ENCODE measurements around the gene CDH13.

Gene CDH13

GRCh38 chr16:82652826-82653225 lies 26.1 kb downstream of the CDH13 start:
- no peak for DNase-seq (ENCODE audit: low spot score)

GRCh38 chr16:82653550-82654511 lies 27.1 kb downstream of the CDH13 start:
- peak; percentile 95 for DNase-seq (ENCODE audit: low spot score)

GRCh38 chr16:82655072-82655714 lies 28.4 kb downstream of the CDH13 start:
- peak; percentile 90 for DNase-seq (ENCODE audit: low spot score)

GRCh38 chr16:82655720-82656490 lies 29.1 kb downstream of the CDH13 start:
- no peak for DNase-seq (ENCODE audit: low spot score)

- peak; percentile 14 for DNase-seq (ENCODE audit: low spot score)
These were observed 30.5 kb downstream of the CDH13 start for GRCh38 chr16:82657239-82657638.

GRCh38 chr16:82657786-82658185 lies 31.0 kb downstream of the CDH13 start:
- no peak for DNase-seq (ENCODE audit: low spot score)

- no peak for DNase-seq (ENCODE audit: low spot score)
These were observed 32.0 kb downstream of the CDH13 start for GRCh38 chr16:82658796-82659195.

GRCh38 chr16:82660075-82660645 lies 33.4 kb downstream of the CDH13 start:
- DNase-seq (ENCODE audit: low spot score) = peak; percentile 9

- DNase-seq (ENCODE audit: low spot score) = no peak
These were observed 34.2 kb downstream of the CDH13 start for GRCh38 chr16:82660966-82661365.

- no peak for DNase-seq (ENCODE audit: low spot score)
These were observed 37.4 kb downstream of the CDH13 start for GRCh38 chr16:82664181-82664580.

GRCh38 chr16:82665025-82665424 lies 38.3 kb downstream of the CDH13 start:
- no peak for DNase-seq (ENCODE audit: low spot score)

GRCh38 chr16:82667437-82667836 lies 40.7 kb downstream of the CDH13 start:
- no peak for DNase-seq (ENCODE audit: low spot score)

- no peak for DNase-seq (ENCODE audit: low spot score)
These were observed 41.3 kb downstream of the CDH13 start for GRCh38 chr16:82668094-82668493.

GRCh38 chr16:82671741-82672140 lies 45.0 kb downstream of the CDH13 start:
- no peak for DNase-seq (ENCODE audit: low spot score)

- no peak for DNase-seq (ENCODE audit: low spot score)
These were observed 45.9 kb downstream of the CDH13 start for GRCh38 chr16:82672676-82673075.

- DNase-seq (ENCODE audit: low spot score) = no peak
These were observed 48.5 kb downstream of the CDH13 start for GRCh38 chr16:82675300-82675699.

GRCh38 chr16:82681592-82681991 lies 54.8 kb downstream of the CDH13 start:
- no peak for DNase-seq (ENCODE audit: low spot score)

- no peak for DNase-seq (ENCODE audit: low spot score)
These were observed 56.0 kb downstream of the CDH13 start for GRCh38 chr16:82682767-82683166.

- peak; percentile 74 for DNase-seq (ENCODE audit: low spot score)
These were observed 57.5 kb downstream of the CDH13 start for GRCh38 chr16:82684256-82684655.

GRCh38 chr16:82685526-82685925 lies 58.8 kb downstream of the CDH13 start:
- no peak for DNase-seq (ENCODE audit: low spot score)

- DNase-seq (ENCODE audit: low spot score) = peak; percentile 56
These were observed 67.6 kb downstream of the CDH13 start for GRCh38 chr16:82694239-82694874.

- no peak for DNase-seq (ENCODE audit: low spot score)
These were observed 69.0 kb downstream of the CDH13 start for GRCh38 chr16:82695806-82696205.
